HL-60 (cell line): ENCODE measurements around the gene RC3H2.
"Not testable (repeated sequence)": the region's sequence is repeated elsewhere in the genome, so short reads cannot be mapped to it uniquely, and the experiment has no call there.

Experiments used
- DNase-seq, 2 experiments: peaks; one replicate each; pipeline ENCODE4 v3.0.0-alpha.2; 2010 to 2020; ENCODE audit warnings: low read depth in 1 of 2, low spot score in 1 of 2
- H3K27ac ChIP-seq: fragments of 250-450 bp; sonication (Bioruptor Pico); replicated peaks from 2 replicates; pipeline ENCODE4 v1.5.1; 2020; ENCODE audit warnings: mild to moderate bottlenecking, moderate library complexity
- H3K27me3 ChIP-seq: fragments of 250-450 bp; sonication (Bioruptor Pico); 2 replicates; pipeline ENCODE4 v1.5.1; 2021; ENCODE audit warnings: mild to moderate bottlenecking, moderate library complexity; ENCODE audit not compliant: insufficient read depth, poor library complexity, severe bottlenecking
- H3K4me3 ChIP-seq: replicated peaks from 2 replicates; pipeline ENCODE4 v1.5.1; 2011; ENCODE audit warnings: mild to moderate bottlenecking, control low read depth, low read length; ENCODE audit not compliant: insufficient read depth
- GABPA ChIP-seq: IDR thresholded peaks from 2 replicates; pipeline ENCODE4 v1.6.1; 2012; ENCODE audit warnings: low read depth
- POLR2AphosphoS5 ChIP-seq: IDR thresholded peaks from 2 replicates; pipeline ENCODE4 v1.6.1; 2012; ENCODE audit warnings: low read depth
- SPI1 ChIP-seq: IDR thresholded peaks from 2 replicates; pipeline ENCODE4 v1.6.1; 2012; ENCODE audit warnings: low read depth, mild to moderate bottlenecking, borderline replicate concordance
- TF ChIP-seq, protein P1 (sequence below): IDR thresholded peaks from one replicate; pipeline ENCODE4 v1.5.1; 2011; ENCODE audit warnings: low read length, control low read depth, inconsistent platforms; ENCODE audit not compliant: insufficient read depth
- TF ChIP-seq, protein P2 (sequence below): IDR thresholded peaks from 2 replicates; pipeline ENCODE4 v1.6.1; 2012; ENCODE audit warnings: low read depth; ENCODE audit not compliant: insufficient replicate concordance

Gene RC3H2

DNA sequence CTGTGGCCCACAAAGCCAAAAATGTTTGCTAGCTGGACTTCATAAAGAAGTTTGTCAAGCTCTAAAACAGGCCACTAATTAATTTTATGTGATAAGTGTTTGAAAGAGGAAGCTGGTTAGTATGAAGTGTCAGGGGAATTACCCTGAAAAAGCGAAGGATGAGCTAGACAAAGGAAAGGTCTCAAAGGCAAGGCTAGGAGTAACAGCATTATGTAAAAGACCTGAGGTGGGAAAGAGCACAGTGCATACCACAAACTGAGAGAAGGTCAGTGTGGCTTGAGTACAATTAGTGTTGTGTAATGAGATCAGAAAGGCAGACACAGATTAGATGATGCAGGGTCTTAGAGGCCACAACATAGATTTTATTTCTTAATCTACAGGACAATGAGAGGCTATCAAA is 29.6 kb downstream of the RC3H2 start:
- Histone ChIP-seq H3K27ac (no peak overlapping the region), H3K4me3 (no peak overlapping the region), H3K27me3 (no peaks in the 10 kb centered on the region)
- DNase-seq = no peak
- TF ChIP-seq SPI1 (no peak), POLR2AphosphoS5 (no peak), GABPA (no peak)
- TF ChIP-seq, protein P1, sequence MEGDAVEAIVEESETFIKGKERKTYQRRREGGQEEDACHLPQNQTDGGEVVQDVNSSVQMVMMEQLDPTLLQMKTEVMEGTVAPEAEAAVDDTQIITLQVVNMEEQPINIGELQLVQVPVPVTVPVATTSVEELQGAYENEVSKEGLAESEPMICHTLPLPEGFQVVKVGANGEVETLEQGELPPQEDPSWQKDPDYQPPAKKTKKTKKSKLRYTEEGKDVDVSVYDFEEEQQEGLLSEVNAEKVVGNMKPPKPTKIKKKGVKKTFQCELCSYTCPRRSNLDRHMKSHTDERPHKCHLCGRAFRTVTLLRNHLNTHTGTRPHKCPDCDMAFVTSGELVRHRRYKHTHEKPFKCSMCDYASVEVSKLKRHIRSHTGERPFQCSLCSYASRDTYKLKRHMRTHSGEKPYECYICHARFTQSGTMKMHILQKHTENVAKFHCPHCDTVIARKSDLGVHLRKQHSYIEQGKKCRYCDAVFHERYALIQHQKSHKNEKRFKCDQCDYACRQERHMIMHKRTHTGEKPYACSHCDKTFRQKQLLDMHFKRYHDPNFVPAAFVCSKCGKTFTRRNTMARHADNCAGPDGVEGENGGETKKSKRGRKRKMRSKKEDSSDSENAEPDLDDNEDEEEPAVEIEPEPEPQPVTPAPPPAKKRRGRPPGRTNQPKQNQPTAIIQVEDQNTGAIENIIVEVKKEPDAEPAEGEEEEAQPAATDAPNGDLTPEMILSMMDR = no peak
- TF ChIP-seq, protein P2, sequence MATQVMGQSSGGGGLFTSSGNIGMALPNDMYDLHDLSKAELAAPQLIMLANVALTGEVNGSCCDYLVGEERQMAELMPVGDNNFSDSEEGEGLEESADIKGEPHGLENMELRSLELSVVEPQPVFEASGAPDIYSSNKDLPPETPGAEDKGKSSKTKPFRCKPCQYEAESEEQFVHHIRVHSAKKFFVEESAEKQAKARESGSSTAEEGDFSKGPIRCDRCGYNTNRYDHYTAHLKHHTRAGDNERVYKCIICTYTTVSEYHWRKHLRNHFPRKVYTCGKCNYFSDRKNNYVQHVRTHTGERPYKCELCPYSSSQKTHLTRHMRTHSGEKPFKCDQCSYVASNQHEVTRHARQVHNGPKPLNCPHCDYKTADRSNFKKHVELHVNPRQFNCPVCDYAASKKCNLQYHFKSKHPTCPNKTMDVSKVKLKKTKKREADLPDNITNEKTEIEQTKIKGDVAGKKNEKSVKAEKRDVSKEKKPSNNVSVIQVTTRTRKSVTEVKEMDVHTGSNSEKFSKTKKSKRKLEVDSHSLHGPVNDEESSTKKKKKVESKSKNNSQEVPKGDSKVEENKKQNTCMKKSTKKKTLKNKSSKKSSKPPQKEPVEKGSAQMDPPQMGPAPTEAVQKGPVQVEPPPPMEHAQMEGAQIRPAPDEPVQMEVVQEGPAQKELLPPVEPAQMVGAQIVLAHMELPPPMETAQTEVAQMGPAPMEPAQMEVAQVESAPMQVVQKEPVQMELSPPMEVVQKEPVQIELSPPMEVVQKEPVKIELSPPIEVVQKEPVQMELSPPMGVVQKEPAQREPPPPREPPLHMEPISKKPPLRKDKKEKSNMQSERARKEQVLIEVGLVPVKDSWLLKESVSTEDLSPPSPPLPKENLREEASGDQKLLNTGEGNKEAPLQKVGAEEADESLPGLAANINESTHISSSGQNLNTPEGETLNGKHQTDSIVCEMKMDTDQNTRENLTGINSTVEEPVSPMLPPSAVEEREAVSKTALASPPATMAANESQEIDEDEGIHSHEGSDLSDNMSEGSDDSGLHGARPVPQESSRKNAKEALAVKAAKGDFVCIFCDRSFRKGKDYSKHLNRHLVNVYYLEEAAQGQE = no peak

DNA sequence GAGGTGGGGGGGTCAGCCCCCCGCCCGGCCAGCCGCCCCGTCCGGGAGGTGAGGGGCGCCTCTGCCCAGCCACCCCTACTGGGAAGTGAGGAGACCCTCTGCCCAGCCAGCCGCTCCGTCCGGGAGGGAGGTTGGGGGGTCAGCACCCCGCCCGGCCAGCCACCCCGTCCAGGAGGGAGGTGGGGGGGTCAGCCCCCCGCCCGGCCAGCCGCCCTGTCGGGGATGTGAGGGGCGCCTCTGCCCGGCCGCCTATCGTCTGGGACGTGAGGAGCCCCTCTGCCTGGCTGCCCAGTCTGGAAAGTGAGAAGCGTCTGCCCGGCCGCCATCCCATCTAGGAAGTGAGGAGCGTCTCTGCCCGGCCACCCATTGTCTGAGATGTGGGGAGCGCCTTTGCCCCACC is 37.9 kb downstream of the RC3H2 start:
- H3K27ac ChIP-seq, H3K4me3 ChIP-seq, DNase-seq, H3K27me3 ChIP-seq: not testable (repeated sequence)

DNA sequence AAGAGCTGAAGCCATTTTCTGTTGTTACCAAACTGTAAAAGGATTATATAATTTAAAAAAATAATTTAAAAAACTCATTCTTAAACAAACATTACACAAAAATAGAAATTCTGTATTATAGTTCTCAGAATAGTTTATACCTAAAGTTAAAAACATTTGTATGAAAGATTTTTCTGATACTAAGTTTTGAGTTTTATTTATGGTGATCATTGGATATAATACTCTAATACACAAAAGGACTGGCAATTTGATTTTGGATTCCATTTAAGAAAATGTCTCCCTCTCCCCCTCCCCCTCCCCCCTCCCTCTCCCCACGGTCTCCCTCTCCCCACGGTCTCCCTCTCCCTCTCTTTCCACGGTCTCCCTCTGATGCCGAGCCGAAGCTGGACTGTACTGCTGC is 39.1 kb downstream of the RC3H2 start:
- Histone ChIP-seq H3K27me3 (no peaks in the 10 kb centered on the region), H3K27ac (no peak overlapping the region), H3K4me3 (no peak overlapping the region)
- TF ChIP-seq POLR2AphosphoS5 = no peak
- no peak for TF ChIP-seq SPI1
- TF ChIP-seq GABPA = no peak
- TF ChIP-seq, protein P1 = no peak
- TF ChIP-seq, protein P2 = no peak
- DNase-seq = no peak

DNA sequence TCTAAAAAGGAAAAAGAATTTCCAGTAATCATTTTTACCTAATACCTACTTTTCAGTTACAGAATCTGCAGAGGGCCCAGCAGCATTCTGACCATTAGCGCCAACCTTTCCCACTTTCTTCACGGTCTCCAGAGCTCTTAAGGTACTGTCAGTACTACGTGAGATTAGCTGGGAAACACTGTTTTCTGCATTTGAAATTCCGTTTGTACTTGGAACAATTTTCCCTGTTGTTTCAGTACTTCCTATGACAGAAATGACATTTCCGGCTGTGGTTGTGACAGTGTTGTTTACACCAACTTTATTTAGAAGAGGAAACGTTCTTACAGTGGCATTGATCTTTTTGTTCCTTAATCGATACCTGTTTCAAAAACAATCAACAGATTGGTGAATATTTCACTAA is 39.9 kb downstream of the RC3H2 start:
- Histone ChIP-seq H3K4me3 (no peak overlapping the region), H3K27ac (no peak overlapping the region), H3K27me3 (no peaks in the 10 kb centered on the region)
- no peak for DNase-seq
- TF ChIP-seq, protein P1 = no peak
- TF ChIP-seq GABPA = no peak
- TF ChIP-seq, protein P2 = no peak
- TF ChIP-seq SPI1 = no peak
